SJSA1 (cell line): ENCODE data around the gene BRIP1. TPM values are rescaled to one million over a fixed set of nuclear protein-coding genes. Genes with fewer than 3 reads are reported as not detected.
"Not testable (repeated sequence)": the region's sequence is repeated elsewhere in the genome, so short reads cannot be mapped to it uniquely, and the experiment has no call there.

Experiments used
- DNase-seq, 2 experiments: peaks; one replicate each; pipeline ENCODE4 v3.0.0-alpha.2; 2015 to 2020; ENCODE audit warnings: low spot score in 2 of 2, low read depth in 1 of 2
- H3K27ac ChIP-seq: fragments of 250-450 bp; sonication (Bioruptor Pico); 2 replicates; pipeline ENCODE4 v1.5.1; 2020; ENCODE audit warnings: mild to moderate bottlenecking, moderate library complexity
- H3K27me3 ChIP-seq: fragments of 250-450 bp; sonication (Bioruptor Pico); replicated peaks from 2 replicates; pipeline ENCODE4 v1.5.1; 2020; ENCODE audit warnings: mild to moderate bottlenecking, moderate library complexity
- H3K36me3 ChIP-seq: fragments of 250-450 bp; sonication (Bioruptor Pico); 2 replicates; pipeline ENCODE4 v1.5.1; 2020; ENCODE audit warnings: mild to moderate bottlenecking
- H3K4me1 ChIP-seq: fragments of 250-450 bp; sonication (Bioruptor Pico); replicated peaks from 2 replicates; pipeline ENCODE4 v1.6.1; 2021; ENCODE audit warnings: mild to moderate bottlenecking
- H3K4me3 ChIP-seq: fragments of 250-450 bp; sonication (Bioruptor Pico); 2 replicates; pipeline ENCODE4 v1.5.1; 2020; ENCODE audit warnings: mild to moderate bottlenecking
- H3K9me3 ChIP-seq: fragments of 250-450 bp; sonication (Bioruptor Pico); replicated peaks from 2 replicates; pipeline ENCODE4 v1.5.1; 2020; ENCODE audit warnings: mild to moderate bottlenecking
- total RNA-seq: library from RNA; depleted of rRNA; stranded (reverse); fragments of >200 nt; shearing (Covaris generic); gene quantifications from 2 replicates; pipeline ENCODE4 v1.2.3, GENCODE V29; 2014

Gene BRIP1
- total RNA-seq, 1 experiment from 2014 or later, result 53.2 TPM

GRCh38 chr17:61878520-61878919 lies 15.2 kb upstream of the BRIP1 start:
- DNase-seq, result no peak
- Histone ChIP-seq H3K9me3 (no peaks in the 10 kb centered on the region), H3K36me3 (peaks cover 50% of the 10 kb centered on the region)

GRCh38 chr17:61877837-61878236 lies 14.5 kb upstream of the BRIP1 start:
- no peaks in the 10 kb centered on the region for H3K4me1 ChIP-seq
- peaks cover 48% of the 10 kb centered on the region for H3K36me3 ChIP-seq
- no peak overlapping the region for H3K27ac ChIP-seq
- DNase-seq, result no peak
- H3K4me3 ChIP-seq, result no peak overlapping the region
- no peaks in the 10 kb centered on the region for H3K9me3 ChIP-seq
- no peaks in the 10 kb centered on the region for H3K27me3 ChIP-seq

More at GRCh38 chr17:61878520-61878919, 15.2 kb upstream of the BRIP1 start:
- Histone ChIP-seq H3K4me1 (no peaks in the 10 kb centered on the region), H3K4me3 (no peak overlapping the region), H3K27ac (no peak overlapping the region), H3K27me3 (no peaks in the 10 kb centered on the region)

GRCh38 chr17:61875804-61876203 lies 12.5 kb upstream of the BRIP1 start:
- Histone ChIP-seq H3K27ac (no peak overlapping the region), H3K9me3 (no peaks in the 10 kb centered on the region), H3K4me1 (no peaks in the 10 kb centered on the region), H3K4me3 (no peak overlapping the region), H3K36me3 (peaks cover 52% of the 10 kb centered on the region), H3K27me3 (no peaks in the 10 kb centered on the region)
- DNase-seq, result no peak

- Histone ChIP-seq H3K4me1 (no peaks in the 10 kb centered on the region), H3K27me3 (no peaks in the 10 kb centered on the region), H3K9me3 (no peaks in the 10 kb centered on the region), H3K27ac (no peak overlapping the region), H3K4me3 (no peak overlapping the region), H3K36me3 (peaks cover 57% of the 10 kb centered on the region)
- DNase-seq, result no peak
These were observed 12.0 kb upstream of the BRIP1 start for GRCh38 chr17:61875285-61875684.

GRCh38 chr17:61874075-61874474 lies 10.7 kb upstream of the BRIP1 start:
- Histone ChIP-seq H3K4me1 (no peaks in the 10 kb centered on the region), H3K36me3 (peaks cover 61% of the 10 kb centered on the region), H3K27ac (no peak overlapping the region), H3K27me3 (no peaks in the 10 kb centered on the region), H3K9me3 (no peaks in the 10 kb centered on the region), H3K4me3 (no peak overlapping the region)
- DNase-seq, result no peak

GRCh38 chr17:61872099-61872498 lies 8.8 kb upstream of the BRIP1 start:
- no peak overlapping the region for H3K4me3 ChIP-seq
- no peaks in the 10 kb centered on the region for H3K9me3 ChIP-seq
- no peaks in the 10 kb centered on the region for H3K4me1 ChIP-seq
- no peak for DNase-seq
- H3K27me3 ChIP-seq, result no peaks in the 10 kb centered on the region
- peaks cover 64% of the 10 kb centered on the region for H3K36me3 ChIP-seq
- no peak overlapping the region for H3K27ac ChIP-seq

- DNase-seq, result no peak
- Histone ChIP-seq H3K27me3 (no peaks in the 10 kb centered on the region), H3K4me3 (no peak overlapping the region), H3K9me3 (no peaks in the 10 kb centered on the region), H3K4me1 (peaks cover 2% of the 10 kb centered on the region), H3K27ac (no peak overlapping the region), H3K36me3 (peaks cover 48% of the 10 kb centered on the region)
These were observed 5.8 kb upstream of the BRIP1 start for GRCh38 chr17:61869138-61869537.

GRCh38 chr17:61868074-61868473 lies 4.7 kb upstream of the BRIP1 start:
- Histone ChIP-seq H3K27me3 (no peaks in the 10 kb centered on the region), H3K27ac (no peak overlapping the region), H3K36me3 (peaks cover 41% of the 10 kb centered on the region), H3K4me3 (no peak overlapping the region), H3K9me3 (no peaks in the 10 kb centered on the region), H3K4me1 (peaks cover 6% of the 10 kb centered on the region)
- DNase-seq, result no peak

- H3K9me3 ChIP-seq, result no peaks in the 10 kb centered on the region
- no peak overlapping the region for H3K27ac ChIP-seq
- H3K27me3 ChIP-seq, result no peaks in the 10 kb centered on the region
- DNase-seq, result no peak
- no peak overlapping the region for H3K4me3 ChIP-seq
- H3K36me3 ChIP-seq, result peaks cover 39% of the 10 kb centered on the region
- H3K4me1 ChIP-seq, result peaks cover 6% of the 10 kb centered on the region
These were observed 3.7 kb upstream of the BRIP1 start for GRCh38 chr17:61867033-61867432.

GRCh38 chr17:61863801-61864126 lies 436 bp upstream of the BRIP1 start:
- peaks cover 26% of the 10 kb centered on the region for H3K4me1 ChIP-seq
- DNase-seq, result no peak
- H3K27ac ChIP-seq, result peak overlapping the region; percentile 33
- H3K36me3 ChIP-seq, result peaks cover 31% of the 10 kb centered on the region
- no peaks in the 10 kb centered on the region for H3K9me3 ChIP-seq
- H3K4me3 ChIP-seq, result peak overlapping the region; percentile 60
- no peaks in the 10 kb centered on the region for H3K27me3 ChIP-seq

GRCh38 chr17:61862105-61862574 lies 1.2 kb downstream of the BRIP1 start:
- Histone ChIP-seq H3K27me3 (no peaks in the 10 kb centered on the region), H3K4me3 (peak overlapping the region; percentile 60), H3K27ac (peak overlapping the region; percentile 75), H3K4me1 (peaks cover 26% of the 10 kb centered on the region), H3K9me3 (no peaks in the 10 kb centered on the region), H3K36me3 (peaks cover 33% of the 10 kb centered on the region)
- peak in 1 of 2 experiments; percentile 40 for DNase-seq

GRCh38 chr17:61860397-61860796 lies 2.9 kb downstream of the BRIP1 start:
- H3K9me3 ChIP-seq, H3K4me3 ChIP-seq, H3K27me3 ChIP-seq, H3K27ac ChIP-seq: not testable (repeated sequence)
- DNase-seq, result peak in 1 of 2 experiments; percentile 46
- Histone ChIP-seq H3K4me1 (peaks cover 26% of the 10 kb centered on the region), H3K36me3 (peaks cover 50% of the 10 kb centered on the region)

- no peak overlapping the region for H3K27ac ChIP-seq
- no peak overlapping the region for H3K4me3 ChIP-seq
- H3K4me1 ChIP-seq, result peaks cover 11% of the 10 kb centered on the region
- H3K36me3 ChIP-seq, result peaks cover 88% of the 10 kb centered on the region
- no peak for DNase-seq
- no peaks in the 10 kb centered on the region for H3K27me3 ChIP-seq
- no peaks in the 10 kb centered on the region for H3K9me3 ChIP-seq
These were observed 7.3 kb downstream of the BRIP1 start for GRCh38 chr17:61856035-61856434.

- Histone ChIP-seq H3K27me3 (no peaks in the 10 kb centered on the region), H3K27ac (no peak overlapping the region), H3K36me3 (peaks cover 90% of the 10 kb centered on the region), H3K9me3 (no peaks in the 10 kb centered on the region), H3K4me1 (no peaks in the 10 kb centered on the region), H3K4me3 (no peak overlapping the region)
- DNase-seq, result no peak
These were observed 10.5 kb downstream of the BRIP1 start for GRCh38 chr17:61852857-61853256.

- Histone ChIP-seq H3K36me3 (peaks cover 88% of the 10 kb centered on the region), H3K4me3 (no peak overlapping the region), H3K27ac (no peak overlapping the region), H3K9me3 (no peaks in the 10 kb centered on the region), H3K4me1 (no peaks in the 10 kb centered on the region), H3K27me3 (no peaks in the 10 kb centered on the region)
- no peak for DNase-seq
These were observed 13.7 kb downstream of the BRIP1 start for GRCh38 chr17:61849674-61850073.
